HL-60 (cell line): ENCODE data around the gene ZNF473.
"Not testable (repeated sequence)": the region's sequence is repeated elsewhere in the genome, so short reads cannot be mapped to it uniquely, and the experiment has no call there.

Experiments
- GABPA ChIP-seq: IDR thresholded peaks from 2 replicates; pipeline ENCODE4 v1.6.1; 2012; ENCODE audit warnings: low read depth
- POLR2AphosphoS5 ChIP-seq: IDR thresholded peaks from 2 replicates; pipeline ENCODE4 v1.6.1; 2012; ENCODE audit warnings: low read depth
- TF ChIP-seq, protein P1 (sequence below): IDR thresholded peaks from one replicate; pipeline ENCODE4 v1.5.1; 2011; ENCODE audit warnings: low read length, control low read depth, inconsistent platforms; ENCODE audit not compliant: insufficient read depth

- TF ChIP-seq, protein P1, sequence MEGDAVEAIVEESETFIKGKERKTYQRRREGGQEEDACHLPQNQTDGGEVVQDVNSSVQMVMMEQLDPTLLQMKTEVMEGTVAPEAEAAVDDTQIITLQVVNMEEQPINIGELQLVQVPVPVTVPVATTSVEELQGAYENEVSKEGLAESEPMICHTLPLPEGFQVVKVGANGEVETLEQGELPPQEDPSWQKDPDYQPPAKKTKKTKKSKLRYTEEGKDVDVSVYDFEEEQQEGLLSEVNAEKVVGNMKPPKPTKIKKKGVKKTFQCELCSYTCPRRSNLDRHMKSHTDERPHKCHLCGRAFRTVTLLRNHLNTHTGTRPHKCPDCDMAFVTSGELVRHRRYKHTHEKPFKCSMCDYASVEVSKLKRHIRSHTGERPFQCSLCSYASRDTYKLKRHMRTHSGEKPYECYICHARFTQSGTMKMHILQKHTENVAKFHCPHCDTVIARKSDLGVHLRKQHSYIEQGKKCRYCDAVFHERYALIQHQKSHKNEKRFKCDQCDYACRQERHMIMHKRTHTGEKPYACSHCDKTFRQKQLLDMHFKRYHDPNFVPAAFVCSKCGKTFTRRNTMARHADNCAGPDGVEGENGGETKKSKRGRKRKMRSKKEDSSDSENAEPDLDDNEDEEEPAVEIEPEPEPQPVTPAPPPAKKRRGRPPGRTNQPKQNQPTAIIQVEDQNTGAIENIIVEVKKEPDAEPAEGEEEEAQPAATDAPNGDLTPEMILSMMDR: not testable (repeated sequence)
- TF ChIP-seq POLR2AphosphoS5, GABPA: not testable (repeated sequence)
Observed at GRCh38 chr19:50100946-50101345, 75.1 kb downstream of the ZNF473 start.
